PC-3 (cell line): ENCODE data around the gene NKIRAS2. TPM values are rescaled to one million over a fixed set of nuclear protein-coding genes. Genes with fewer than 3 reads are reported as not detected.

Experiments used
- ATAC-seq: fragments of 200-7000 bp; cut with Tn5 transposase; 2 replicates; pipeline ENCODE4 v1.9.1; 2020; ENCODE audit warnings: mild to moderate bottlenecking, moderate library complexity
- BruUV-seq: library from RNA; stranded (reverse); fragments of 400-500 nt; replicated peaks from 2 replicates; lab custom pipeline; 2021; lab: Mats Ljungman, UMichigan
- CTCF ChIA-PET: fragments of 300-600 bp; sonication (Branson Sonifier 250); formaldehyde crosslinking; loops from one replicate; lab custom pipeline; 2022; ENCODE audit warnings: antibody characterized with exemption; lab: Charles Lee
- POLR2A ChIA-PET: fragments of 300-600 bp; sonication (Branson Sonifier 250); formaldehyde crosslinking; loops from one replicate; lab custom pipeline; 2022; ENCODE audit warnings: antibody characterized with exemption; ENCODE audit not compliant: unreplicated experiment; lab: Charles Lee
- DNase-seq: peaks from one replicate; pipeline ENCODE4 v3.0.0-alpha.2; 2015
- H2AFZ ChIP-seq: fragments of 300-600 bp; sonication (generic); 2 replicates; pipeline ENCODE4 v1.6.0; 2016; ENCODE audit warnings: antibody characterized with exemption, low read length
- H3F3A ChIP-seq: fragments of 300-600 bp; sonication (generic); one replicate; pipeline ENCODE4 v1.6.0; 2017; ENCODE audit warnings: antibody characterized with exemption, low read length, control low read depth, mild to moderate bottlenecking; ENCODE audit not compliant: unreplicated experiment
- H3K27ac ChIP-seq: fragments of 300-600 bp; sonication (generic); 2 replicates; pipeline ENCODE4 v1.5.1; 2016; ENCODE audit warnings: mild to moderate bottlenecking, low read length
- H3K27me3 ChIP-seq: fragments of 300-600 bp; sonication (generic); 2 replicates; pipeline ENCODE4 v1.6.1; 2016; ENCODE audit warnings: low read length, mixed read lengths
- H3K36me3 ChIP-seq: fragments of 300-600 bp; sonication (generic); 2 replicates; pipeline ENCODE4 v1.6.1; 2016; ENCODE audit warnings: low read depth, mixed run types, low read length, mixed read lengths
- H3K4me1 ChIP-seq: fragments of 300-600 bp; sonication (generic); 2 replicates; pipeline ENCODE4 v1.5.1; 2016; ENCODE audit warnings: low read length; ENCODE audit not compliant: insufficient read depth
- H3K4me2 ChIP-seq: fragments of 300-600 bp; sonication (generic); 2 replicates; pipeline ENCODE4 v1.6.0; 2016; ENCODE audit warnings: low read length
- H3K4me3 ChIP-seq: fragments of 300-600 bp; sonication (generic); 2 replicates; pipeline ENCODE4 v1.5.1; 2016; ENCODE audit warnings: mild to moderate bottlenecking, low read length, mixed read lengths
- H3K79me2 ChIP-seq: fragments of 300-600 bp; sonication (generic); 2 replicates; pipeline ENCODE4 v1.6.1; 2017; ENCODE audit warnings: low read length, mixed read lengths
- H3K9ac ChIP-seq: fragments of 300-600 bp; sonication (generic); 2 replicates; pipeline ENCODE4 v1.6.0; 2016; ENCODE audit warnings: mild to moderate bottlenecking, low read length
- H3K9me2 ChIP-seq: fragments of 300-600 bp; sonication (generic); replicated peaks from 2 replicates; pipeline ENCODE4 v1.6.1; 2016; ENCODE audit warnings: mixed run types, low read length, mixed read lengths
- H3K9me3 ChIP-seq: fragments of 300-600 bp; sonication (generic); 2 replicates; pipeline ENCODE4 v1.6.1; 2016; ENCODE audit warnings: low read length, mixed read lengths
- H4K20me1 ChIP-seq: fragments of 300-600 bp; sonication (generic); 2 replicates; pipeline ENCODE4 v1.6.1; 2016; ENCODE audit warnings: low read length, mixed read lengths
- EZH2 ChIP-seq: fragments of 300-600 bp; sonication (generic); IDR thresholded peaks from one replicate; pipeline ENCODE4 v1.6.1; 2017; ENCODE audit warnings: antibody characterized with exemption, mild to moderate bottlenecking, low read length; ENCODE audit not compliant: unreplicated experiment
- EZH2phosphoT487 ChIP-seq: fragments of 300-600 bp; sonication (generic); IDR thresholded peaks from 2 replicates; pipeline ENCODE4 v1.6.1; 2018; ENCODE audit warnings: mild to moderate bottlenecking, antibody characterized with exemption, low read length, borderline replicate concordance
- intact Hi-C: fragments of 100-400 bp; cut with micrococcal nuclease; formaldehyde crosslinking; loops from 2 replicates; pipeline ENCODE4 v1.9.0; 2023
- total RNA-seq: library from RNA; depleted of rRNA; stranded (reverse); fragments of >200 nt; gene quantifications from 2 replicates; pipeline ENCODE4 v1.2.3, GENCODE V29; 2014
- TF ChIP-seq, protein P1 (sequence below): fragments of 300-600 bp; sonication (generic); conservative IDR thresholded peaks from 2 replicates; pipeline ENCODE4 v1.5.1; 2017; ENCODE audit warnings: antibody characterized with exemption, low read depth, mild to moderate bottlenecking, low read length

Gene NKIRAS2
- total RNA-seq, 1 experiment from 2014 or later: 39.4 TPM

DNA sequence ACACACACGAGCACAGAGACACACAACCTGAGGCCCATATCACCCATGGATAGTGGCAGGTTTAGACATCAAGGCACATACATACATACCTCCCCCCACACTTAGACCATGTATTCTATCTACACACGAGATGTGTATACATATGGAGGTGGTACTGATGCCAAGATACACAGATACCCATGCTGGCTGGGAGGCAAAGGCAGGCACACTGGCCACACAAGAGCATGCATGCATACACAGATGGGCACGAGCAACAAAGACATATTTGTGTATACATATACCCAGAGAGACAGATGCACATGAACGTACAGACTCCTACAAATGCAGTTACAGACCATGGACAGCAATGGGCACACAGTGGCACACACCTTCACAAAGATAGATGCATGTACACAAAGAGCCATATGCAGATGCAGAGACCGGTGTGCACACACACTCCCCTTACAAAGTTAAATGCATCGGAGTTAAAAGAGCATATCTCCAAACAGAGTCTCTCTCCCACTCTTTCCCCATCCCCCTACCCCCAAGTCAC lies 32.5 kb downstream of the NKIRAS2 start:
- ChIA-PET CTCF (no interaction called here), POLR2A (no interaction called here)
- no peak overlapping the region for H3K4me3 ChIP-seq
- no peak overlapping the region for H2AFZ ChIP-seq
- intact Hi-C loops: no loop called here
- H4K20me1 ChIP-seq: no peaks in the 10 kb centered on the region
- DNase-seq (no peak), ATAC-seq (no peak)
- BruUV-seq: no TSS peak
- no peak overlapping the region for H3K9ac ChIP-seq
- no peak overlapping the region for H3K4me2 ChIP-seq
- H3K36me3 ChIP-seq: no peaks in the 10 kb centered on the region
- no peaks in the 10 kb centered on the region for H3K9me3 ChIP-seq
- TF ChIP-seq, protein P1, sequence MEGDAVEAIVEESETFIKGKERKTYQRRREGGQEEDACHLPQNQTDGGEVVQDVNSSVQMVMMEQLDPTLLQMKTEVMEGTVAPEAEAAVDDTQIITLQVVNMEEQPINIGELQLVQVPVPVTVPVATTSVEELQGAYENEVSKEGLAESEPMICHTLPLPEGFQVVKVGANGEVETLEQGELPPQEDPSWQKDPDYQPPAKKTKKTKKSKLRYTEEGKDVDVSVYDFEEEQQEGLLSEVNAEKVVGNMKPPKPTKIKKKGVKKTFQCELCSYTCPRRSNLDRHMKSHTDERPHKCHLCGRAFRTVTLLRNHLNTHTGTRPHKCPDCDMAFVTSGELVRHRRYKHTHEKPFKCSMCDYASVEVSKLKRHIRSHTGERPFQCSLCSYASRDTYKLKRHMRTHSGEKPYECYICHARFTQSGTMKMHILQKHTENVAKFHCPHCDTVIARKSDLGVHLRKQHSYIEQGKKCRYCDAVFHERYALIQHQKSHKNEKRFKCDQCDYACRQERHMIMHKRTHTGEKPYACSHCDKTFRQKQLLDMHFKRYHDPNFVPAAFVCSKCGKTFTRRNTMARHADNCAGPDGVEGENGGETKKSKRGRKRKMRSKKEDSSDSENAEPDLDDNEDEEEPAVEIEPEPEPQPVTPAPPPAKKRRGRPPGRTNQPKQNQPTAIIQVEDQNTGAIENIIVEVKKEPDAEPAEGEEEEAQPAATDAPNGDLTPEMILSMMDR: no peak
- no peak for TF ChIP-seq EZH2phosphoT487
- no peak for TF ChIP-seq EZH2
- no peaks in the 10 kb centered on the region for H3K79me2 ChIP-seq
- no peak overlapping the region for H3K27ac ChIP-seq
- H3F3A ChIP-seq: no peaks in the 10 kb centered on the region
- H3K4me1 ChIP-seq: no peaks in the 10 kb centered on the region
- no peaks in the 10 kb centered on the region for H3K9me2 ChIP-seq
- no peaks in the 10 kb centered on the region for H3K27me3 ChIP-seq

- Histone ChIP-seq H3F3A (no peaks in the 10 kb centered on the region), H3K9me3 (no peaks in the 10 kb centered on the region), H2AFZ (no peak overlapping the region), H3K27me3 (no peaks in the 10 kb centered on the region), H3K27ac (no peak overlapping the region), H3K9ac (no peak overlapping the region), H3K4me3 (no peak overlapping the region), H4K20me1 (no peaks in the 10 kb centered on the region), H3K4me1 (no peaks in the 10 kb centered on the region), H3K9me2 (no peaks in the 10 kb centered on the region), H3K36me3 (no peaks in the 10 kb centered on the region), H3K79me2 (no peaks in the 10 kb centered on the region), H3K4me2 (no peak overlapping the region)
- TF ChIP-seq, protein P1: no peak
- TF ChIP-seq EZH2phosphoT487 (no peak), EZH2 (no peak)
- ChIA-PET POLR2A (no interaction called here), CTCF (no interaction called here)
- DNase-seq: no peak
- no TSS peak for BruUV-seq
- intact Hi-C loops: no loop called here
- no peak for ATAC-seq
Measured at GRCh38 chr17:42053731-42054500, 34.0 kb downstream of the NKIRAS2 start.

- TF ChIP-seq EZH2phosphoT487 (no peak), EZH2 (no peak)
- TF ChIP-seq, protein P1: no peak
- intact Hi-C loops: no loop called here
- no peak overlapping the region for H3K27ac ChIP-seq
- H3K4me3 ChIP-seq: no peak overlapping the region
- no peaks in the 10 kb centered on the region for H3K36me3 ChIP-seq
- DNase-seq: no peak
- no peaks in the 10 kb centered on the region for H3K9me3 ChIP-seq
- no peaks in the 10 kb centered on the region for H3K27me3 ChIP-seq
- H4K20me1 ChIP-seq: no peaks in the 10 kb centered on the region
- no TSS peak for BruUV-seq
- H3K4me1 ChIP-seq: no peaks in the 10 kb centered on the region
- H2AFZ ChIP-seq: no peak overlapping the region
- no peak overlapping the region for H3K9ac ChIP-seq
- no peaks in the 10 kb centered on the region for H3K79me2 ChIP-seq
- ChIA-PET CTCF (no interaction called here), POLR2A (no interaction called here)
- H3K4me2 ChIP-seq: no peak overlapping the region
- no peaks in the 10 kb centered on the region for H3F3A ChIP-seq
- no peaks in the 10 kb centered on the region for H3K9me2 ChIP-seq
- ATAC-seq: no peak
Measured at GRCh38 chr17:42055027-42055426, 35.1 kb downstream of the NKIRAS2 start.
